Activated CD4-positive, alpha-beta T cell treated with anti-CD3 and anti-CD28 coated beads, Interleukin-2, Interleukin-6, amounts not matched to agents 100 ng/mL and 50 ng/mL, durations not matched to agents 16 hours and 8 hours (primary cell): ENCODE measurements around the gene SMAD4.
"Not testable (repeated sequence)": the region's sequence is repeated elsewhere in the genome, so short reads cannot be mapped to it uniquely, and the experiment has no call there.

Source experiments
- DNase-seq: peaks from one replicate; pipeline ENCODE4 v3.0.0-alpha.2; 2020

SMAD4 gene

DNA sequence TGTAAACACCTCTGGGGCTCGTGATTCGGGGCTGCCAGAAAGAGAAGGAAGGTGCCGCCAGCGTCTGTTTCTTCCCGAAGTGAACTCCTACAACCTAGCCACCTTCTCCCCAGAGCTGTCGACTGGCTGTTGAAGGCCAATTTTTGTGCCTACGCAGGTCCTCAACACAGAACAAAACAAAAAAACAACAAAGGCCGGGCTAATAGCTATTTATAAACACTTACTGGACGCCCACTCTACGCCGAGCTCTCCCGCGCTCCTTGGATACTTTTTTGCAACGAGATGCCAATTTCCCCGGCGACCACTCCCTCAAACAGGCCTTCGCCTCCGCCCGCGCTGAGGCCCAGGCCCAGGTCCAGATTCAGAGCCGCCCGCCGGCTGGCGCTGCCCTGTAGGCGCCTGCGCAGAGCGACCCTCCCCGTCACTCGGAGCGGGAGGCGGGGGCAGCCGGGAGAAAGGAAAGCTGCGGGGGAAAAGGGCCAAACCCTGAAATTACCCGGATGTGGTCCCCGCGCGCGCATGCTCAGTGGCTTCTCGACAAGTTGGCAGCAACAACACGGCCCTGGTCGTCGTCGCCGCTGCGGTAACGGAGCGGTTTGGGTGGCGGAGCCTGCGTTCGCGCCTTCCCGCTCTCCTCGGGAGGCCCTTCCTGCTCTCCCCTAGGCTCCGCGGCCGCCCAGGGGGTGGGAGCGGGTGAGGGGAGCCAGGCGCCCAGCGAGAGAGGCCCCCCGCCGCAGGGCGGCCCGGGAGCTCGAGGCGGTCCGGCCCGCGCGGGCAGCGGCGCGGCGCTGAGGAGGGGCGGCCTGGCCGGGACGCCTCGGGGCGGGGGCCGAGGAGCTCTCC, at the start of gene SMAD4:
Gene SMAD4, plus strand, starts transcription at position 520 of the 843 bp plus-strand sequence. CDS start 16,834 bp downstream, outside the sequence.
- DNase-seq, result peak; percentile 98

GRCh38 chr18:50981381-50981780, 48.6 kb upstream of the SMAD4 start:
- DNase-seq, result no peak

GRCh38 chr18:50982086-50982801, 47.8 kb upstream of the SMAD4 start:
- DNase-seq, result no peak

DNA sequence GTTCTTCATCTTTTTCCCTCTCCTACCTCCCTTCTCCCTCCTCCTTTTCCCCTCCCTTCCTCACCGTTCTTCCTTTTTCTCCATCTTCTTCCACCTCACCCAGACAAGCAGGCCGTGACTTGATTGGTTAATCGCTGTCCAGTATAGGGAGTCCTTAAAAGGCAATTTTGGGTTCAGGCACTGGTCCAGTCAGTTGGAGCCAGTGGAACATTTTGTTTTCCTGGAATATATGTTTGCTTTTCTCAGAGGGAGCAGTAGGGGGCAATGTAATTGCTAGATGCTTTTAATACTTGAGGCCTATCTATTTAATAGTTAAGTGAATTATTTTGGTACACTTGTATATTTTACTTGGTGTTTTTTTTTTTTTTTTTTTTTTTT, 47.2 kb upstream of the SMAD4 start:
- DNase-seq, result no peak

DNA sequence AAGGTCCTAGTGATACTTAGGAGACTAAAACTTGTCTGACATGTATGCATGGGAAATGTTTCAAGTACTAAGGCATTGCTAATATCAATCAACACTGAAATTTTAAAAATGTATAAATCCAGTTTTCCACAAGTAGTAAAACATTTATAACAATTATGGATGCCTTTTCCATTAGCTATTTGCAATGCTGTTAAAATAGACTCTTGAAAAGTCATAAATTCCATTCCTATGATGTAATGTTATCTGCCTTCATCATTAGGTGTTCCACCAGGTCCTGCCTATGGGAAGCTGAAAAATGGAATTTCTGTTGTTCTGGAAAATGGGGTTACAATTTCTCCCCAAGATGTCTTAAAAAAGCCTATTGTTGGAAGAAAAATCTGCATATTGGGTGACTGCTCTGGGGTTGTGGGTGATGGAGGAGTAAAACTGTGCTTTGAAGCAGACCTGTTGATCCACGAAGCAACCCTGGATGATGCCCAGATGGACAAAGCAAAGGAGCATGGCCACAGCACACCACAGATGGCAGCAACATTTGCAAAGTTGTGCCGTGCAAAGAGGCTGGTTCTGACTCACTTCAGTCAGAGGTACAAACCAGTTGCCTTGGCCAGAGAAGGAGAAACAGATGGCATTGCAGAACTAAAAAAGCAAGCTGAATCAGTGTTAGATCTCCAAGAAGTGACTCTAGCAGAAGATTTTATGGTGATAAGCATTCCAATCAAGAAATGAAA, 43.5 kb upstream of the SMAD4 start:
- DNase-seq, result no peak

GRCh38 chr18:50987261-50987660, 42.8 kb upstream of the SMAD4 start:
- no peak for DNase-seq

DNA sequence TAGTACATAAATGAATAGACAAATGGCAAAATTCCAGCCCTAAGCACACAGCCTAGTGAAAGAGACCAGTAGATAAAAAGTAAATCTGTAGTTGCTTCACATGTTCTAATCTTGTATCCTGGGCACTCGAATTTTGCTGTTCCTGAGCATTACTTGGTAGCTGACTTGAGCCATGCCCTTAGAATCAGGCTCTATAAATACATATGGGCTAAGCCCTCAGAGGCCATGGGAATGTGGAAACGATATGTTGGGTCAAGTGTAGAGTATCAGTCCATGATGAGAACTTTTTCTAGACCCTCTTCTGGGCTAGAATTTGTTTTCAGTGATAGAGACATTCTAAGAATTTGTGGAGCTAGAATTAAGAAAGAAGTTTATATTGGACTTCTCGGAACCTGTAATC, 40.3 kb upstream of the SMAD4 start:
- no peak for DNase-seq

GRCh38 chr18:50992351-50992762, 37.7 kb upstream of the SMAD4 start:
- DNase-seq, result no peak

GRCh38 chr18:50994031-50994430, 36.0 kb upstream of the SMAD4 start:
- DNase-seq, result no peak

- not testable (repeated sequence) for DNase-seq
These were observed 26.8 kb upstream of the SMAD4 start for GRCh38 chr18:51003174-51003573.

- no peak for DNase-seq
These were observed 23.8 kb upstream of the SMAD4 start for GRCh38 chr18:51006061-51006818.

DNA sequence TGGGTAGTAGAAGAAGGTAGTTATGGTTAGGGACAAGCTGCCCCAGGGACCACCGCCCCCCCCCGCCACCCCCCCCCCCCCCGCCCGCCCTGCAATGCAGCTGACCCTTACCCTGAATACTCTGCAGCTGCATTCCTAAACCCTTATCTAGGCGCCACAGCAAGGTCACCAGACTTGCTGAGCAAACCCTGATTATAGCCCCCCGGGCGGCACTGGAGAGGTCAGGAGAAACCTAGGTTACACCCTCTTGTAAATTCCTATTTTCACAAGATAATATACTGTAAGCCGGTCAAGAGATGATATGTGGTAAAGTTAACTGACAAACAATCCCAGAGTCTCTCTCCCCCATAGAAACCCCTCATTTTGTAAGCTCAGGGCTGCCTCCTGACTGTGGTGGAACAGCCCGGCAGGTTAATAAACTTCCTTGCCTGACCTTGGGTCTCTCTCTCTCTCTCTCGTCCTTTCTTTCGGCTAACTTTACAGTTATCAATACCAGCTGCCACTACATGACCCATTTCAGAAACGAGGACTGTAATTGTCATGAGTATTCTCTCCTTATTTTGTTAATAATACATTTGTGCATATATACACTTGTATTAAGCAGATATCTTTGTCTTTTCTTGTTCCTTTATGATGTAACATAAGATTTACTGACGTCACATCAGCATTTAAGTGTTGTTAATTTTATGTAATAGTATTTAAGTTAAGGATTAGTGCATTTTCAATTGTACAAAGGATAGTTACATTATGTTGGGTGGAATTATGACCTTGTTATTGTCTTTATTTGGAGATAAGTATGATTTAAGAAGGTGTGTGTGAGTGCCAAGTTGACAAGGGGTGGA, 22.8 kb upstream of the SMAD4 start:
- no peak for DNase-seq

DNA sequence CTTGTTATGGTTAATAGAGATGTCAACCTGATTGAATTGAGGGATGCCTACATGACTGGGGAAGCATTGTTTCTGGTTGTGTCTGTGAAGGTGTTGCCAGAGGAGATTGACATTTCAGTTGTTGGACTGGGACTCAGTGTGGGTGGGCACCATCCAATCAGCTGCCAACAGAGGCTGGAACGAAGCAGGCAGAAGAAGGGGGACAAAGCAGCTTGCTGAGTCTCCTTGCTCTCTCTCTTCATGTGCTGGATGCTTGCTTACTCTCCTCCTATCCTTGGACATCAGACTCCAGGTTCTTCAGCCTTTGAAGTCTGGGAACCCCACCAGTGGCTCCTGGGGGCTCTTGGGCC, 22.2 kb upstream of the SMAD4 start:
- DNase-seq, result no peak

DNA sequence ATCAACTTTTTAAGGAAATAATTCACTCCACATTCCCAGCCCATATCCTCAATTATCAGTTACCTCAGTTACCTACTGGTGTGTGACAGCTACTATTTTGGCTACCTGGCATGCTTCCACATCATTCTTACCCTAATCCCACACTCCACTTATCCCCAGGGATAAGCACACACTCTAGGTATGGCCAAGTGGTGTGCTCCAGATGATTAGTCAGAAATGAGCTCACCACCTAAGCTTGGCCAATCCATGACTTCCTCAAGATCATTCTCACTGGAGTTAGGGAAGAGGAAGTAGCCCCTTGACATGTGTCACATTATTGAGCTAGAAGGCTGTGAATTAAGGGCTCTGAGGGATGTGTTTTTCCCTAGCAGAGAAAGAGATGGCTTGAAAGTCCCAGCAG, 20.9 kb upstream of the SMAD4 start:
- DNase-seq, result no peak

- no peak for DNase-seq
These were observed 19.8 kb upstream of the SMAD4 start for GRCh38 chr18:51010218-51010617.

- DNase-seq, result no peak
These were observed 18.3 kb upstream of the SMAD4 start for GRCh38 chr18:51011709-51012108.

DNA sequence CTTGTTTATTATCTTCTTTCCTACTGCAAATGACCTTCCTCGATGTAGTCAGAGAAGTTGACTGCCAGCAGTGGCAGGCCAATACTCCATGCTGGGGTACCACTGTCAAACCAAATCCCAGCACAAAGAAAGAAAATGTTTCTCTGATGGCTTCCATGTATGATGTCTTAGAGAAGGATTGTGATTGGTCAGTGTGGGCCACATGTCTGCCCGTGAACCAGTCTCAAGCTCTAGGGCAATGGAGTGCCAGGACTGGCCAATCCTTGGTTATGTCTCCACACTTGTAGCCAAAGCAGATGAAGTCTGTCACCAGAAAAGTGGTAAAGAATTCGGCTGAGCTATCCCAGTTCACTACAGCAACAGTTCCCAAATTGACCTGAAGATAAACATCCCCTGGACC, 17.6 kb upstream of the SMAD4 start:
- DNase-seq, result no peak

- no peak for DNase-seq
These were observed 16.8 kb upstream of the SMAD4 start for GRCh38 chr18:51013259-51013658.

DNA sequence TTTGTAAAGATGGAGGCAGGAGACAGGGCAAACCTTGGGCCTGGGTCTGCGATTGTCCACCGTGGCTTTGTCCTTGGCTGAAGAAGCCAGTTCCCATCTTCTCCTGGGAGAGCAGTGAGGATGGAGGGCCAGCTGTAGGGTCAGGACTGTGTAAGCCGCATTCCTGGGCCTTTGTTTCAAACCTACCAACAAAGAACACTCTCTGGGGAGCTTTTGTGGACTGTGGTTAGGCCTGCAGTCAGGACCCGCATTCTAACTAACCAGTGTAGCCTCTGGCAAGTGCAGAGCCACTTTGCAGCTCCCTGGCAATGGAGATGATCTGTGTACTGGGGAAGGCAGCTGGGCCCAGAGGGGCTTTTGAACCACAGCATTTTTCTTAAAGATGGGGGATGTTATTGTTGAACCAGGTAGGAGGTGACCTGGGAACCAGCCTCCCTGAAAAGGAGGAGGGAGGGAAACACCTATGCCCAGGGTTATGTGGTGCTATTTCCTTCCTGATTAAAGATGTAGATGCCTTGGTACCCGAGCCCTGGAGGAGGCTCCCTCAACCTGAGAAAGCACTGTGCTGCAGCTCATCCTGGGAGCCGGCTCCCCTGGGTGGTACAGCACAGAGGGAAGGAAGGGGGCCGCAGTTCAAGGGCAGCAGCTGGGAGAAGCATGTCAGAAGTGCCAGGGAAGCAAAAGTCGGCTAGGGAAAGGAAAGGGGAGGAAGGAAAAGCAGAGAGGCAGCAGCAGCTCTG, 12.7 kb upstream of the SMAD4 start:
- DNase-seq, result no peak

GRCh38 chr18:51020536-51020935, 9.5 kb upstream of the SMAD4 start:
- no peak for DNase-seq

GRCh38 chr18:51021226-51021965, 8.6 kb upstream of the SMAD4 start:
- no peak for DNase-seq
